Measurements from ENCODE around the gene SIX5.
"Not testable (repeated sequence)": the region's sequence is repeated elsewhere in the genome, so short reads cannot be mapped to it uniquely, and the experiment has no call there.

The SIX5 gene

GRCh38 chr19:45768984-45769782, at the start of gene SIX5:
SIX5 (minus strand) TSS chr19:45769252; CDS start chr19:45768844, 408 bp downstream.
- DNase-seq (ENCODE audit: low read depth in 2 of 2): peak; percentile 81 to 84

GRCh38 chr19:45817725-45818301, 48.8 kb upstream of the SIX5 start:
- no peak for DNase-seq (ENCODE audit: low read depth in 2 of 2)

DNA sequence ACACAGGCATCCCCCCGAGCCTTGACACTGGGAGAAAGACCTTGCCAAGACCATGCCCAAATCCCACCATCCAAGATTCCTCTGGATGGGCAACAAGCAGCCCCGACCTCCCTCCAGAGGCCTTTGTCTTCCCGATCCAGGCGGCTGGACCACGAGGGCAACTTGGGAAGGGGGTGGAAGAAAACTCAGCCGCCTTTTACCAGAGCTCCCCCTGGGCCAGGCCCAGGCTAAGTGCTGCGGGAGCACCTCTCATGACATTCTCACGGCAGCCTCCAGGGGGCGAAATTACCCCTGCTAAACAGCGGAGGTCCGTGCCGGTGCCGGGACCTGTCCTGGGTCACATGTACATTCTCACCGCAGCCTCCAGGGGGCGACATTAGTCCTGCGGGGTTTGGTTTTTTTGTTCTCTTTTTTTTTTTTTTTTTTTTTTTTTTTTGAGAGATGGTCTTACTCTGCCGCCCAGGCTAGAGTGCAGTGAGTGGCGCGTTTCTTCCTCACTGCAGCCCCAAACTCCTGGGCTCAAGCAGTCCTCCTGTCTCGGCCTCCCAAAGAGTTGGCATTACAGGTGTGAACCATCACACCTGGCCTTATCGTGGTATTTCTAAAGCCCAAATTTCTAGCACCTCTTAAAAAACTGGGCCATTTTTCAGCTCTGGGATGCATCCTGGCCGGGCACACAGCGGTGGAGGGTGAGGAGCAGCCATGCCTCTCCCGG, 48.1 kb upstream of the SIX5 start:
- DNase-seq (ENCODE audit: low read depth in 2 of 2): peak; percentile 85 to 91

GRCh38 chr19:45816236-45817009, 47.4 kb upstream of the SIX5 start:
- DNase-seq (ENCODE audit: low read depth in 2 of 2): no peak

DNA sequence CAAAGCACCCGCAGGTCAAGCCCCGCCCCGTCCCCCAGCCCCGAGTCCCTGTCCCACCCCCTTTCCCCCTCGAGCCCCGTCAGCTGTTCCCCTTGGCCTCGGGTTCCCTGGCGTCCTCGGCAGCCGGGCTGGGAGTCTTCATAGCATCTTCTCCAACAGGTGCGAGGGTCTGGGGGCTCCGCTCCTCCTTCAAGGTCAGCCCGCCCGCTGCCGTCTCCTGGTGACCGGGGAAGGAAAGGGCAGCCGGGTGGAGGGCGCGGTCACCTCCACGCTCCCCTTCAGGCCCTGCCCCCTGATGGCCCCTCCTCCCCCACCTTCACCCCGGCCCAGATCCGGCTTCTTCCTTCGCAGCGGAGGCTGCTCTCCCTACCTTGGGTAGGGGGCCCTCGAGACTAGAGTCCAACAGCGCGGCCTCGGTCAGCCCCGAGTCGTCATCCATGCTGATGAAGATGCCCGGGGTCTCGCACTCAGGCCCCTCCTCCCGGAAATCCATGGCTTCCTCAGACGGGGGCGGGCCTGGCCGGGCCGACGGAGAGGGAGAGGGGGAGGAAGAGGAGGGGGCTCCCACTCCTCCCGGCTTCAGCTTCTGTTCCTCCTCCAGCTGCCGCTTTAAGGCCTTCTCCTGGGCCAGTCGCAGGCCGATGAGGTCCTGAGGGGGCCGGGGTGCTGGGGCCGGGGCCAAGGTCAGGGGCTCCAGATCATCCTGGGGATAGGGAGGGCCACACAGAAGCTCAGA, 46.6 kb upstream of the SIX5 start:
- no peak for DNase-seq (ENCODE audit: low read depth in 2 of 2)

GRCh38 chr19:45814851-45815480, 45.9 kb upstream of the SIX5 start, which contains the start of gene RSPH6A:
RSPH6A (minus strand) TSS chr19:45815308; CDS start chr19:45815176, 132 bp downstream.
- no peak for DNase-seq (ENCODE audit: low read depth in 2 of 2)

GRCh38 chr19:45814166-45814780, 45.2 kb upstream of the SIX5 start:
- DNase-seq (ENCODE audit: low read depth in 2 of 2): no peak

DNA sequence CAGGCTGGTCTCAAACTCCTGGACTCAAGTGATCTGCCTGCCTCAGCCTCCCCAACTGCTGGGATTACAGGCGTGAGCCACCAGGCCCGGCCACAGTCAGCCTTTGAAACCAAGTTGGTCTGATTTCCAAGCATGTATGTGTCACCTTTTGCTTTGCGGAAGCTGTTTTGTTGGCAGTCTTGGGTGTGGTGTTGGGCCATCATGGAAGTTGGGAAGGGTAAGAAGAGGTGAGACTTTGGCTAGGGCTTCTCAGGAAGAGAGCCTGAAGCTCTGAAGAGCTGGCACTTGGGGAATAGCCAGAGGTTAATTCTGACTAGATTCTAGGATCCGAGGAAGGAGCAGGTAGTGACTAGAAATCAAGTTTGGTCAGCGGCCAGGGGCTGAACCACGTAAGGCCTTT, 43.2 kb upstream of the SIX5 start:
- DNase-seq (ENCODE audit: low read depth in 2 of 2): no peak

DNA sequence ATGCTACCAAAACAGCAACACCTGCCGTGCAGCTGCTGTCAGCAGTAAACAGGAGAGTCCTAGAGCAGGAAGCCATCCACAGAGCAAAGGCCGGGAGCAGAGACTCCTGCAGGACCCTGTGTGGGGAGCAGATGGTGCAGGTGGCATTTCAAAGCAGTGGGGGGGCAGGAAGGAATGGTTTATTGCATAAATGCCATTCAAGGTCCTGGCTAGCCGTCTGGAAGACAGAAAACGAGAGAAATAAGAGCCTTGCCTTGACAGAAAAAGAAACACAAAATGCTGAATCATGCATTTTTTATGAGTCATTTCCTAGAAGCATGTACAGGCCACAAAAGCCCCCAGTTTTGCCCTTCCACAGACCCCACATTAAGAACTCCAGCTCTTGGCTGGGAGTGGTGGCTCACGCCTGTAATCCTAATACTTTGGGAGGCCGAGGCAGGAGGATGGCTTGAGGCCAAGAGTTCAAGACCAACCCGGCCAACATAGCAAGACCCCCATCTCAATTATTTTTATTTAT, 40.6 kb upstream of the SIX5 start:
- DNase-seq (ENCODE audit: low read depth in 2 of 2): no peak

- DNase-seq (ENCODE audit: low read depth in 2 of 2): no peak
Measured at GRCh38 chr19:45805719-45806118, 36.7 kb upstream of the SIX5 start.

DNA sequence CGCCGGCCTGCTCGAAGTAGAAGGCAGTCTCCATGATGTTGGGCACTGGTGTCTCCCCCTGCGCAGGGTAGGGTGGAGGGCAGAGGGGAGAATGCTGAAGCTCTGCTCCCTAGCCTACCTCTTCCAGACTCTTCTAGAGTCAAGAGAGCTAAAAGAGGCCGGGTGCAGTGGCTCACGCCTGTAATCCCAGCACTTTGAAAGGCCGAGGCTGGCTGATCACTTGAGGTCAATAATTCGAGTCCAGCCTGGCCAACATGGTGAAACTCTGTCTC, 35.8 kb upstream of the SIX5 start:
- no peak for DNase-seq (ENCODE audit: low read depth in 2 of 2)

DNA sequence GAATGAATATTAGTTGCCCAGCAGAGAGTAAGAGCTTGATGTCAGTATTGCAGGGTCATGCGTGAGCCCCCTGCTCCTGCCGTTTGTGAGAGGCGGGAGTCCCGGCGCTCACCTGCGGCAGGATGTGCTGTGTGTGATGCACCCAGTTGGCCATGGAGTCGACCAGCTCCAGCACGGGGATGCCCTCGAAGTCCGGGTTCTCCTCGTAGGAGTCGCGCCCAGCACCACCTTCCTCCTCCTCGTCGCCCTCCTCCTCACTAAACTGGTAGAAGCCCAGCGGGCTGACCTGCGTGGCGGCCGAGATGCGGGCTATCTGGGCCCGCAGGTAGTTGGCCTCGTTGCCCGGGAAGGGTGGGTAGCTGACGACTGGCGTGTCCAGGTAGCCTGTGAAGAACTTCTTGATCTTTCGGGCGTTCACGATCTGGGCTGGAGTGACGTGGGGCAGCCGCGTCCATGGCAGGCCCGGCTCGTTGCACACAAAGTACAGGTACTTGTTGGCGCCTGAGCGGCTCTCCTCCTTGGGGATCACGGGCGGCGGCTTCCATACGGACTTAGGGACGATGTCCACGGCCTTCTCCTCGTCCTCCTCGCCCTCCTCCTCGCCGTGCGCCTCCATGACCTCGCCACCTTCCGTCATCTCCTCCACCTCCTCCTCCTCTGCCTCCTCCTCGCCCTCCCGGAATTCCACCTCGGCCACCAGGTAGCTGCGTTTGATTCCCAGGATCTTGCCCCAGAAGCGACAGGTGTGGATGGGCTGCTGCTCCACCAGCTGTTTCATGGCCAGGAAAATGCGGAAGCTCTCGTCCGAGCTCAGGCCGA, 35.3 kb upstream of the SIX5 start:
- DNase-seq (ENCODE audit: low read depth in 2 of 2): no peak

DNA sequence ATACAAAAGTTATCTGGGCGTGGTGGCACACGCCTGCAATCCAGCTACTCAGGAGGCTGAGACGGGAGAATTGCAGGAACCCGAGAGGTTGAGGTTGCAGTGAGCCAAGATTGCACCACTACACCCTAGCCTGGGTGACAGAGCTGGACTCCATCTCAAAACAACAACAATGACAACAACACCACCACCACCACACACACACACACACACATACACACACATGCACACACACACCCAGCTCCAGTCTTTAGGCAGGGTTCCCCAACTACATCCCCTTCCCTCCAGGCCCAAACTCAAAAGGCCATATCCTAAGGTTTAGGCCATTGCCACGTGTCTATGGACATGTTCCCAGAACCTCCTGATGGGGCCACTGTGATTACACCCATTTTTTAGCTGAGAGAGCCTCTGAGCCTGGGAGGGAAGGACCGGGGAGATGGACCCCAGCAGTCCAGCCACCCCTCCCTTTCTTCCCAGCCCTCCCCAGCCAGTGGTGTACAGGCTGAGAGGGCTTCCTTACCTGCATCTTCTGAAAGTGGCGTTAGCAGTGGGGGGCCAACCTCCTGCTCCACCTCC, 32.6 kb upstream of the SIX5 start:
- no peak for DNase-seq (ENCODE audit: low read depth in 2 of 2)

DNA sequence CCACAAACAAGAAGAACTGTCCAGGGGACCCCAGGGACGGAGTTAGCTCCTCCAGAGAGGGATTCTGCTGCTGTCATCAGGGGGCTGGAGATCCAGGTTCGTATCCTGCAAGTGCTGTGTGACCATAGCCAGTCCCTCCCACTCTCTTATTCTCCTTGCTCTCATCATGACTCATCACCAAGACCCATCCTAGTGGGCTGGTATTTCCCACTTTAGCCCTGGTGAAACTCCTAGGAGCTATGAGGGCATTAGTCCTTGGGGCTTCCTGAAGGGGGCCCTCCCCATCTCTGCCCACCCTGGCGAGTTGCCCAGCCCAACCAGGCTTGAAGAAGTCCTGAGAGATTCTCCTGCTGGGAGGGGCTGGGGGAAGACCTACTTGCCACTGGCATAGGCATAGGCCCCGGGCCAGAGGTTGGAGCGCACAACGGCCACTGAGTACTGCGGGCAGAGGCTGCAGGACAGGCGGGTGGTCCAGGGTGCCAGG, 31.1 kb upstream of the SIX5 start:
- DNase-seq (ENCODE audit: low read depth in 2 of 2): no peak

DNA sequence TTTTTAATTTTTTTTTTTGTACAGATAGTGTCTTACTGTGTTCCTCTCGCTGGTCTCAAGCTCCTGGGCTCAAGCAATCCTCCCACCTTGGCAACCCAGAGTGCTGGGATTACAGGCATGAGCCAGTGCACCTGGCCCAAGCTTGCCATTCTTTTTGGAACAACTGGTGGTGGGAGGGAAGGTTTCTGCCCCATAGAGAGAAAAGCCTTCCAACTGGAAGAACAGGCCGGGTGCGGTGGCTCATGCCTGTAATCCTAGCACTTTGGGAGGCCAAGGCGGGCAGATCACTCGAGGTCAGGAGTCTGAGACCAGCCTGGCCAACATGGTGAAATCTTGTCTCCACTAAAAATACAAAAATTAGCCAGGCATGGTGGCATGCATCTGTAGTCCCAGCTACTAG, 30.5 kb upstream of the SIX5 start:
- not testable (repeated sequence) for DNase-seq (ENCODE audit: low read depth in 2 of 2)

DNA sequence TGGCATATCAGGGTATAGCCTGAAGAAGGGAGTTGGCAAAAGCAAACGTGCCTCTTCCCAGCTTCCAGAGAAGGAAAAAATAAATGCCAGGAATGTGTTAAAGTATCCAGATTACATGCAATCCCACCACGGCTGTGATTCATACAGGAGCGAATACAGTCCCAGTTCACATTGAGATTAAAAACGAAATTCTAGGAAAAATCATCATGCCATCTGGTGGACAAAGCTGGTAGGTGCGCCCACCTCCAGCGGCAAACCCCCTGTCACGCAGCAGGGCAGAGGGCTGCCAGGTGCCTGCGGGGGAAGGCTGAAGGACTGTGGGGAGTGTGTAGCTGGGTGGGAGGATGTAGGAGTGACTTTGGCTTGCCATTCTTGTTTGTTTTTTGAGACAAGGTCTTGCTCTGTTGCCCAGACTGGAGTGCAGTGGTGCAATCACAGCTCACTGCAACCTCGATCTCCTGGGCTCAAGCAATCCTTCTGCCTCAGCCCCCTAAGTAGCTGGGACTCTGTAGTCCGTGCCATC, 30.0 kb upstream of the SIX5 start:
- peak; percentile 19 to 39 for DNase-seq (ENCODE audit: low read depth in 2 of 2)

DNA sequence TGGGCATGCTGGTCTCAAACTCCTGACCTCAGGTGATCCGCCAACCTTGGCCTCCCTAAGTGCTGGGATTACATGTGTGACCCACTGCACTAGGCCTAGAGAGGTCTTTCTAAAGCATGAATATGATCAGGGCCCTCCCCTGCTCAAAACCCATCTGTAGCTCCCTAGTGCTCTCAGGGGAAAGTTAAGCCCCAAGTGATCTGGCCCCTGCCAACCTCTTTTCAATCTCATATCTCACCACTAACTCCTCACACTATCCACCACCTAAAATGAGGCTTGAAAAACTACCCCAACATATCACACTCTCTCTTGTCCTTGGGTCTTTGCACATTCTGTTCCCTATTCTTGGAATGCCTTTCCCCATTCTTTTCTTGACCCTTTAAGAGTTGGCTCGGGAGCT, 25.6 kb upstream of the SIX5 start:
- no peak for DNase-seq (ENCODE audit: low read depth in 2 of 2)

- no peak for DNase-seq (ENCODE audit: low read depth in 2 of 2)
Measured at GRCh38 chr19:45793876-45794275, 24.8 kb upstream of the SIX5 start.

GRCh38 chr19:45793178-45793564, 24.1 kb upstream of the SIX5 start:
- no peak for DNase-seq (ENCODE audit: low read depth in 2 of 2)

Data from stimulated activated CD8-positive, alpha-beta memory T cell treated with anti-CD3 and anti-CD28 coated beads, Interleukin-15, amount 100 ng/mL, for 4 hours (primary cell).